ENCODE results near the gene SLC25A2. TPM values are rescaled to one million over a fixed set of nuclear protein-coding genes. Genes with fewer than 3 reads are reported as not detected.

Gene SLC25A2
- total RNA-seq, 1 experiment from 2014 or later: 0.42 TPM

GRCh38 chr5:141343242-141343952 is 39.5 kb upstream of the SLC25A2 start, which contains the start of gene PCDHGA3:
PCDHGA3 (plus strand) TSS chr5:141343829; CDS start chr5:141344034, 205 bp downstream.
- H2AFZ ChIP-seq (ENCODE audit: low read depth, low read length, poor library complexity, severe bottlenecking): no peak within 1 kb of the TSS
- no TSS peak for BruUV-seq (replicated peaks)

More at GRCh38 chr5:141343242-141343952, 39.5 kb upstream of the SLC25A2 start, which contains the start of gene PCDHGA3:
- ChIA-PET POLR2A (no interaction called here), RAD21 (ENCODE audit: low non-redundant PET in 1 of 2, low total read pairs in 2 of 2, uncharacterized antibody in 2 of 2, unreplicated experiment in 2 of 2) (no interaction called here), CTCF (no interaction called here)
- Histone ChIP-seq H3K36me3 (ENCODE audit: control insufficient read depth in 1 of 2, insufficient read depth in 2 of 2, low read length in 2 of 2) (no peaks in the 10 kb centered on the region), H3K9me3 (ENCODE audit: control insufficient read depth in 1 of 2, insufficient read depth in 1 of 2, low read depth in 1 of 2, low read length in 2 of 2) (peaks cover 4% of the 10 kb centered on the region in 2 experiments; a peak in 2 of 4 replicates), H3K4me2 (ENCODE audit: low read length) (no peak within 1 kb of the TSS), H3K4me3 (replicated peaks in 1 of 2; ENCODE audit: low read depth in 1 of 2, low read length in 2 of 2) (no peak within 1 kb of the TSS), H3K27me3 (ENCODE audit: insufficient read depth, low read length) (no peaks in the 10 kb centered on the region), H4K20me1 (ENCODE audit: insufficient read depth) (no peaks in the 10 kb centered on the region), H3K9me2 (ENCODE audit: insufficient read depth) (no peaks in the 10 kb centered on the region), H3K4me1 (ENCODE audit: control insufficient read depth in 1 of 2, insufficient read depth in 2 of 2, low read length in 2 of 2) (no peaks in the 10 kb centered on the region), H3K27ac (ENCODE audit: low read depth, low read length) (no peak within 1 kb of the TSS), H3K9ac (ENCODE audit: low read length) (no peak within 1 kb of the TSS), H3K79me2 (ENCODE audit: insufficient read depth, low read length) (no peaks in the 10 kb centered on the region)
- ATAC-seq: no peak
- intact Hi-C loops (cut with micrococcal nuclease): no loop called here
- no peak for DNase-seq (ENCODE audit: low read depth, low spot score)
- no peak for TF ChIP-seq POLR2A (IDR thresholded peaks at IDR 0.05; ENCODE audit: borderline replicate concordance, extremely low read depth, insufficient read depth, insufficient read length)
- no peak for TF ChIP-seq CEBPB (IDR thresholded peaks at IDR 0.05; ENCODE audit: low read depth)
- TF ChIP-seq MAX (IDR thresholded peaks at IDR 0.05): no peak
- no peak for TF ChIP-seq ZFX (IDR thresholded peaks at IDR 0.05)
- peak in 2 of 3 experiments; percentile 15 to 31; a peak in 2 of 6 replicates for TF ChIP-seq CTCF (IDR thresholded peaks at IDR 0.05 in 2 of 3, conservative IDR thresholded peaks at IDR 0.05 in 1 of 3; ENCODE audit: borderline replicate concordance in 1 of 3, insufficient read depth in 1 of 3, low read depth in 2 of 3, low read length in 2 of 3)
- TF ChIP-seq RAD21 (IDR thresholded peaks at IDR 0.05; ENCODE audit: low read depth): peak; percentile 19; the same call in 1 of the 2 replicates
